ENCODE results near the gene PKD1L1. TPM values are rescaled to one million over a fixed set of nuclear protein-coding genes. Genes with fewer than 3 reads are reported as not detected.

Gene PKD1L1
- total RNA-seq, 2 donors from 2014 or later = 0.59 to 40.9 TPM

DNA sequence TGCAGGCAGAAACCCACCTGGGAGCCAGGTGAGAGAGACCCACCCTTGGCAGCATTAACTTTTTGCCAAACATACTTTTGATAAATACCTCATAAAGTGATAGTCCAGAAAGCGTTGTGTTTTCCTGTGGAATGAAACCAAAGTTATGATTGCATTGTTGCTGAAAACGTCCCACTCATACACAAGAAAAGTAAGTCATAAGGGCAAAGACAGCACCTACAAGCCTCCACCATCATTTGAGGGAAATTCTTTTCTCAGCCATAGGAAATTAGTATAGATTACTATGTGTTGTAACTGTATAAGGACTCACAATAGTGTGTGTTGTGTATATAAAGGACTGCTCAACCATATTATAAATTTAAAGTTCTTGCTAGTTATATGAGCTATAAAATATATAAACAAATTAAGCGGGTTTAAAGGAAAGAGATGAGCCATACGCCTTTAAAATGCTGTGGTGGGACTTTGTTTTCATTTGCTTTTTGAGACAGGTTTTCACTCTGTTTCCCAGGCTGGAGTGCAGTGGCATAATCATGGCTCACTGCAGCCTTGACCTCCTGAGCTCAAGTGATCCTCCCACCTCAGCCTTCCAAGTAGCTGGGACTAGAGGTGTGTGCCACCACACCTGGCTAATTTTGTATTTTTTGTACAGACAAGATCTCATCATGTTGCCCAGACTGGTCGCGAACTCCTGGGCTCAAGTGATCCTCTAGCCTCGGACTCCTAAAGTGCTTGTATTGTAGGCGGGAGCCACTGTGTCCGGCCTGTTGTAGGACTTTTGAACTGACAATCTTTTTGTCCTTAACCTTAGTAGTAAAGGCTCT lies 160.8 kb downstream of the PKD1L1 start:
- no peak overlapping the region for H3K4me3 ChIP-seq
- H3K4me1 ChIP-seq (replicated peaks) = no peaks in the 10 kb centered on the region
- no peaks in the 10 kb centered on the region for H3K27me3 ChIP-seq (replicated peaks; ENCODE audit: insufficient read depth)
- H3K9me3 ChIP-seq = no peaks in the 10 kb centered on the region
- intact Hi-C loops (cut with DNase I) = loop anchor here (10.0 kb wide), 2 partner anchors 213 to 273 kb away; no protein-coding TSS in a partner anchor
- no peak for TF ChIP-seq POLR2AphosphoS5 (IDR thresholded peaks at IDR 0.05)
- H3K27ac ChIP-seq = no peak overlapping the region
- no peaks in the 10 kb centered on the region for H3K36me3 ChIP-seq
- no peak for DNase-seq (ENCODE audit: low spot score)
- 73% methylated on average over 9 of the region's 9 CpGs for WGBS

DNA sequence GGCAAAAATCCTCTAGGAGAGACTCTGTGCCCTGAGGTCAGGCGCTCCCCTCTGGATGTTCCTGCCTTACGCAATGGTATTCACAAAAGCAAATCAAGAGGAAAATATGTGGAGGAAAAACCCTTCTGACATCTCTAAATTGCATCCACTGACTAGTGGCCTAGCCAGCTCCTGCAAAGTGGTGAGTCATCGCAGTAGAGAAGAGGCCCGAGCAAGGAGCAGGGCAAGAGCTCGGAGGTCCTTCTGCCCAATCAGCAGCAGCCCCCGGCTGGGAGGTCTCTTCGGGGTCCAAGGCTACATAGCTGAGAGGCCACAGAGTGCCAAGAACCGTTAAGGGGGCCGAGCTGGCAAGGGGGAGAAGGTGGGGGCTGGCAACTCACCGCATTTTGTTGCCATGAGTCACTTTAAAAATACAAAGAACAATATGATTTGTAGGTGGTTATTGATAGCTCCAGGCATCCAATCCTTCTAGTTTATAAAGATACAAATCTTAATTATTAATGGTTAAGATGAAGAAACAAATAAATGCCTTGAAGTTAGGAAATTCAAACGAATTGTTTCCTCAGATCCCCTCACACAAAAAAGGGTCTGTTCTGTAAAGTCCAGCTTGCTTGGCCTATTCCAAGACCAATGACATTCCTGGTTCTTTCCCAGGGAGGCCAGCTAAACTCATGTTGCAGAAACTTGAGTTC lies 161.6 kb downstream of the PKD1L1 start:
- Histone ChIP-seq H3K9me3 (no peaks in the 10 kb centered on the region), H3K4me3 (no peak overlapping the region), H3K4me1 (replicated peaks) (no peaks in the 10 kb centered on the region), H3K27ac (no peak overlapping the region), H3K36me3 (no peaks in the 10 kb centered on the region), H3K27me3 (replicated peaks; ENCODE audit: insufficient read depth) (no peaks in the 10 kb centered on the region)
- intact Hi-C loops (cut with DNase I) = loop anchor here (10.0 kb wide), 2 partner anchors 212 to 272 kb away; no protein-coding TSS in a partner anchor
- DNase-seq (ENCODE audit: low spot score) = peak; percentile 35
- WGBS = 21% methylated on average over 11 of the region's 11 CpGs
- peak; percentile 59 for TF ChIP-seq POLR2AphosphoS5 (IDR thresholded peaks at IDR 0.05)
- no peak for TF ChIP-seq CTCF (IDR thresholded peaks at IDR 0.05)
- no peak for TF ChIP-seq POLR2A (IDR thresholded peaks at IDR 0.05)

DNA sequence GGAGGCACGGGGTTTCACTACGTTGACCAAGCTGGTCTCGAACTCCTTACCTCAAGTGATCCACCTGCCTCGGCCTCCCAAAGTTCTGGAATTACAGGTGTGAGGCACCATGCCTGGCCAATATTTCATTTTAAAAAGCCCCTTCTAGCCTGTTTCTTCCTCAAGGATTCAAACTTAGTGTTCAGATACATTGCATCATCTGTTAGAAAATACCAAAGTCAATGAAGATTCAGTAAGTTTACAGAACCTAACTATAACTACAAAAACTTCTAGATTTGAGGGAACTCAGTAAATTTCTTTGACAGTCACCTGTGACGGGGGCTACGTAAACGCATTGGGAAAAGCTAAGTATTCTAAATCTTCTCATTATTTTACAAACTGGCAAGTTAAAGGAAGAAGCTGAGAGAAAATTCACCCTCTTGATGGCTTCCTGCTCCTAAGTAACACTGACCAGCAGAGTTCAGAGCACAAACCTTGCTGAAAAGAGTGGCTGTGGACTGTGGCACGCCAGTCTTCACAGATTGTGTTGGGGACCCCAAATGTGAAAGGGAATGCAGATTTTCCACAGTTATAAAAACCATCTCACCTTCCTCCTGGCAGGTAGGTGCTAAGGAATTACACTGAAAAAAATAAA lies 162.2 kb downstream of the PKD1L1 start:
- no peak for DNase-seq (ENCODE audit: low spot score)
- Histone ChIP-seq H3K27ac (no peak overlapping the region), H3K27me3 (replicated peaks; ENCODE audit: insufficient read depth) (no peaks in the 10 kb centered on the region), H3K4me3 (no peak overlapping the region), H3K4me1 (replicated peaks) (no peaks in the 10 kb centered on the region), H3K36me3 (no peaks in the 10 kb centered on the region), H3K9me3 (no peaks in the 10 kb centered on the region)
- intact Hi-C loops (cut with DNase I) = loop anchor here (10.0 kb wide), 2 partner anchors 211 to 271 kb away; no protein-coding TSS in a partner anchor
- 93% methylated on average over 8 of the region's 8 CpGs for WGBS
- no peak for TF ChIP-seq POLR2AphosphoS5 (IDR thresholded peaks at IDR 0.05)
- TF ChIP-seq CTCF (IDR thresholded peaks at IDR 0.05) = no peak
- no peak for TF ChIP-seq POLR2A (IDR thresholded peaks at IDR 0.05)

GRCh38 chr7:47783456-47784223 lies 164.6 kb downstream of the PKD1L1 start:
- WGBS = 22% methylated on average over 5 of the region's 5 CpGs
- H3K36me3 ChIP-seq = no peaks in the 10 kb centered on the region
- H3K4me3 ChIP-seq = no peak overlapping the region
- H3K9me3 ChIP-seq = no peaks in the 10 kb centered on the region
- no peaks in the 10 kb centered on the region for H3K4me1 ChIP-seq (replicated peaks)
- no peaks in the 10 kb centered on the region for H3K27me3 ChIP-seq (replicated peaks; ENCODE audit: insufficient read depth)
- peak; percentile 75 for TF ChIP-seq POLR2AphosphoS5 (IDR thresholded peaks at IDR 0.05)
- no peak for TF ChIP-seq POLR2A (IDR thresholded peaks at IDR 0.05)
- no peak for DNase-seq (ENCODE audit: low spot score)
- H3K27ac ChIP-seq = peak overlapping the region; percentile 46 to 54
- intact Hi-C loops (cut with DNase I) = loop anchor here (10.0 kb wide), 2 partner anchors 209 to 269 kb away; no protein-coding TSS in a partner anchor

DNA sequence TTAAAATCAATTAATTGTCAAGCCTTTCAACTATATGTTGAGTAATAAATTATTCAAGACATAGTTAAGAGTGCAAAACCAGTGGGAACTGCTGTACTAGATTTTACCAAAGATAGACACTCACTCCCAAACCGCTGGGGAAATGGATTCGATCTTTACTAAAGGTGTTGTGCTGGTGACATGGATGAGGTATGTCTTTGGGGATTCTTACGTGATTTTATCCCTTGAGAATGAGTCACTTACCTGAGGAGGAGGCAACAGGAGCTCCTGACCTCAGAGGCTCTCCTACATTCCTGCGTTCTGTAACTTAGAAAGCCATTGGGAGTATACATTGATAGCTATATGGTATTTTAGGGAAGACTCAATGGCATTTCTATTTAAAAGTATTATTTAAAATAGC lies 165.5 kb downstream of the PKD1L1 start:
- H3K9me3 ChIP-seq = no peaks in the 10 kb centered on the region
- no peaks in the 10 kb centered on the region for H3K36me3 ChIP-seq
- H3K27me3 ChIP-seq (replicated peaks; ENCODE audit: insufficient read depth) = no peaks in the 10 kb centered on the region
- no peak overlapping the region for H3K4me3 ChIP-seq
- WGBS = 87% methylated on average over 4 of the region's 4 CpGs
- no peak for TF ChIP-seq POLR2AphosphoS5 (IDR thresholded peaks at IDR 0.05)
- no peak for TF ChIP-seq CTCF (IDR thresholded peaks at IDR 0.05)
- no peak for TF ChIP-seq POLR2A (IDR thresholded peaks at IDR 0.05)
- intact Hi-C loops (cut with DNase I) = loop anchor here (10.0 kb wide), 2 partner anchors 208 to 268 kb away; no protein-coding TSS in a partner anchor
- no peaks in the 10 kb centered on the region for H3K4me1 ChIP-seq (replicated peaks)
- H3K27ac ChIP-seq = no peak overlapping the region
- DNase-seq (ENCODE audit: low spot score) = no peak

Measured in prostate gland (tissue), 2 donors.